ENCODE data around the gene ELMO3.

The ELMO3 gene, protein sequence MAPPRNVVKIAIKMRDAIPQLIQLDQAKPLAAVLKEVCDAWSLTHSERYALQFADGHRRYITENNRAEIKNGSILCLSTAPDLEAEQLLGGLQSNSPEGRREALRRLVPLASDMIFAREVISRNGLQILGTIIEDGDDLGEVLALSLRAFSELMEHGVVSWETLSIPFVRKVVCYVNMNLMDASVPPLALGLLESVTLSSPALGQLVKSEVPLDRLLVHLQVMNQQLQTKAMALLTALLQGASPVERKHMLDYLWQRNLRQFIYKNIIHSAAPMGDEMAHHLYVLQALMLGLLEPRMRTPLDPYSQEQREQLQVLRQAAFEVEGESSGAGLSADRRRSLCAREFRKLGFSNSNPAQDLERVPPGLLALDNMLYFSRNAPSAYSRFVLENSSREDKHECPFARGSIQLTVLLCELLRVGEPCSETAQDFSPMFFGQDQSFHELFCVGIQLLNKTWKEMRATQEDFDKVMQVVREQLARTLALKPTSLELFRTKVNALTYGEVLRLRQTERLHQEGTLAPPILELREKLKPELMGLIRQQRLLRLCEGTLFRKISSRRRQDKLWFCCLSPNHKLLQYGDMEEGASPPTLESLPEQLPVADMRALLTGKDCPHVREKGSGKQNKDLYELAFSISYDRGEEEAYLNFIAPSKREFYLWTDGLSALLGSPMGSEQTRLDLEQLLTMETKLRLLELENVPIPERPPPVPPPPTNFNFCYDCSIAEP

GRCh38 chr16:67199011-67199807 lies at the start of gene ELMO3:
Gene ELMO3 (plus strand): TSS chr16:67199131. CDS start chr16:67199327, 196 bp downstream.
- DNase-seq (ENCODE audit: low read depth): no peak

GRCh38 chr16:67149276-67150046 lies 49.5 kb upstream of the ELMO3 start:
- DNase-seq (ENCODE audit: low read depth): no peak

DNA sequence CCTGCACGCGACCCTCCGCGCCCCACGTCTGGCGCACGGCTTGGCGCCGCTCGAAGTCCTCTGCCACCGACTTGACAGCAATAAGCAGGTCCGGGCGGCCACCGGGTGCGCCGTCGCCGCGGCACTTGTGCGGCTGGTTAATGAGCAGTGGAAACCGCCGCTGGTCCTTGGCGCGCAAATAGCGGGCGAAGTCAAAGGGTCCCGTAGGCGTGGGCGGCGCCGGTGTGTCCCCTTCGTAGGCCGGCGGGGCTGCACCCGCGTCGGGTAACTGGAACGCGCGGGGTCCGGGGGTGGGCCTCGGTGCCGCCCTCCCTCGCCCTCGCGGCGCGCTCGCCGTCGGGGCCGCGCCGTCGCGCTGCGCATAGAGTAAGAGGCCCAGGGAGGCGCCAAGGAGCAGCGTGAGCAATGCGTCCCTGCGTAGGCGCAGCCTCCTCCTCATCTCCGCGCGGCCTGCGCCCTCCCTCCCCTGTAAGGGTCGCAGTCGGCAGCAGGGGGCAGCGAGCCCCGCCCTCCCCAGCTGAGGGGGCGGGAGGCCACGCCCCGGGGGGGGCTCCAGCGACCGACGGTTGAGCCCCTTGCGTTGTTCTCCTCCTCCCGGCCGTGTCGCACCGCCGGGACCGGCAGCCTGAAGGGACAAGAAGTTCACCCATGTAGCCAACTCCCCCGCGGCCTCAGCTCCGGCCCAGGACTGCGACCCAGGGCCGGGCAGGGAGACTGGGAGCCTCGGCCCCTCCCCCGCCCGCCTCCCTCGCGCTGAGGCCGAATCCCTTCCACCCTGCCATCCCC lies 48.7 kb upstream of the ELMO3 start:
- DNase-seq (ENCODE audit: low read depth): no peak

DNA sequence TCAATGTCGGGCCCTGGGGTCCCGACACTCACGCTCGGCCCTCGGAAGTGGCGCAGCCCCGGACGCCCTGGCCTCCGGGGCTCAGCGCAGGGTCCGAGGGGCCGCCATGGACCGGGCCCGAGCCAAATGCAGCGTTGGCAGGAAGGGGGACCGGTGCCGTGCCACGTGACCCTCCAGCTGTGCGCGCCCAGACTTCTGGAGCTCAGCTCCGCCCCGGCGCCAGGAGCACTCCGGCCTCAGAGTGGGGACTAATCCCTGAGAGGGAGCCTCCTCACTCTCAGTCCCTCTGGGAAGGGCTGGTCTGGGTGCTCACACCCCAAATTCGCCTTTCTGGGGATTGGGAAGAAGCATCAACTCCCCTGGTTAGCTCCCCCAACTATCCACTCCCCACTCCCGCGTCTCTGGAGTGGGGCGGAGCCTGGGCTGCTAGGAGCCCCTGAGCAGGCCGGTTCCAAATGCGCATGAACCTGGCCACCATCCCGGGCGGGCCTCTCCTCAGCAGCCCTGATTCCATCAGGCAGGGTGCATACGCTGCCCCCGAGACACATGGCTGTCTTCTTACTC lies 48.0 kb upstream of the ELMO3 start, which contains the start of gene B3GNT9:
TSS of gene B3GNT9 (minus strand) at position 166 of the 564 bp plus-strand sequence. CDS start 513 bp downstream, outside the sequence.
- peak; percentile 56 for DNase-seq (ENCODE audit: low read depth)

GRCh38 chr16:67151431-67152097 lies 47.4 kb upstream of the ELMO3 start:
- DNase-seq (ENCODE audit: low read depth): no peak

- no peak for DNase-seq (ENCODE audit: low read depth)
These were observed 44.2 kb upstream of the ELMO3 start for GRCh38 chr16:67154578-67155294.

- DNase-seq (ENCODE audit: low read depth): peak; percentile 40
These were observed 43.4 kb upstream of the ELMO3 start for GRCh38 chr16:67155295-67156142.

- DNase-seq (ENCODE audit: low read depth): no peak
These were observed 42.6 kb upstream of the ELMO3 start for GRCh38 chr16:67156143-67156844.

DNA sequence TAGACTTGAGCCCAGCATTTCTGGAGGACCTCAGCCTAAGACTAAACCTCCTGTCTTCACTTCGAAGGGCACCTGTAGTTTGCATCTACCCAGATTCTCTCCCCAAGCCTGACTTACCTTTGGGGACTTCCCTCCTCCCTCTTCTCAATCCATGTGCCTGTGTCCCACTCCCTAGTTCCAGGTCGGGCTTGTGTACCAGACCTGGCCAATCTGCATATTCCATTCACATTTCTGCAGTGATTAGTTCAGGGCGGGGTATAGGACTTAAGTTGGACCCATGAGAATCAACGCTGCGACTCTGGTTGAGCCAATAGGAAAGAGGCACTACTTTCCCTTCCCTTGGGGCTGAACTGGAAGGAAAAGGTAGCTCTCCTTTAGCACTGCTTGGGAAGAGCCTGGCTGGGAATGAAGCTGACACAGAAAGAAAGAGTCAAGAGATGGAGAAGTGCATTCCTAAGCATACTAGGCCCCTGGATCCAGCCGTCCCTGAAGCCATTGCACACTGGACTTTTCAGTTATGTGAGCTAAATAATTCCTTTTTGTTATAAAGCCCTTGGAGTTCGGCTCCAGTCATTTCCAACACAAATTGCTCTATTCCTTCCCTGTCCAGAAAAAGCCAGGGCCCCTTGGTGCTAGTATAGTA lies 41.7 kb upstream of the ELMO3 start:
- no peak for DNase-seq (ENCODE audit: low read depth)

DNA sequence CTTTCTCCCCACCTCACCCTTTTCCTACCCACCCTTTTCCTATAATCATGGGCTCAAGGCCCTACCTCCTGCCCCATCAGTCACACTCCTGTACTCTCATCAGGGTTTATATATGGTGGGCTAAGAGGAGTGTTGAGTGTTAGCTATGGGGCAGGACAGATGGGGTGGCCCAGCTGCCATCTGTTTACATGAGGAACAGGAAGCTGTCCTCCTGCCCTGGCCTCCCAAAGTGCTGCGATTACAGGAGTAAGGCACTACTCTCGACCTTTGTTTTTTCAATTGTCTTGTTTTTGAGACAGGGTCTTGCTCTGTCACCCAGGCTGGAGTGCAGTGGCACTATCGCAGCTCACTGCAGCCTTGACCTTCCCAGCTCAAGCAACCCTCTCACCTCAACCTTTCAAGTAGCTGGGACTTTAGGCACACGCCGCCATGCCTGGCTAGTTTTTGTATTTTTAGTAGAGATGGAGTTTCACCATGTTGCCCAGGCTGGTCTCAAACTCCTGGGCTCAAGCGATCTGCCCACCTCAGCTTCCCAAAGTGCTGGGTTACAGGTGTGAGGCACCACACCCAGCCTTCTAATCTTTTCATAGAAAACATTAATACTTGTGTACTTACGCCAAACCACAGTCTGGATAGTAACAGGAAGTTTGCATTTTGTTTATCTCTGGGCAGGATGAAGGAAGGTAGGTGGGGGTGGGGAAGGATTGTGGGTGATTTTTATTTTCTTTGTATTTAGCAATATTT lies 40.9 kb upstream of the ELMO3 start:
- DNase-seq (ENCODE audit: low read depth): no peak

DNA sequence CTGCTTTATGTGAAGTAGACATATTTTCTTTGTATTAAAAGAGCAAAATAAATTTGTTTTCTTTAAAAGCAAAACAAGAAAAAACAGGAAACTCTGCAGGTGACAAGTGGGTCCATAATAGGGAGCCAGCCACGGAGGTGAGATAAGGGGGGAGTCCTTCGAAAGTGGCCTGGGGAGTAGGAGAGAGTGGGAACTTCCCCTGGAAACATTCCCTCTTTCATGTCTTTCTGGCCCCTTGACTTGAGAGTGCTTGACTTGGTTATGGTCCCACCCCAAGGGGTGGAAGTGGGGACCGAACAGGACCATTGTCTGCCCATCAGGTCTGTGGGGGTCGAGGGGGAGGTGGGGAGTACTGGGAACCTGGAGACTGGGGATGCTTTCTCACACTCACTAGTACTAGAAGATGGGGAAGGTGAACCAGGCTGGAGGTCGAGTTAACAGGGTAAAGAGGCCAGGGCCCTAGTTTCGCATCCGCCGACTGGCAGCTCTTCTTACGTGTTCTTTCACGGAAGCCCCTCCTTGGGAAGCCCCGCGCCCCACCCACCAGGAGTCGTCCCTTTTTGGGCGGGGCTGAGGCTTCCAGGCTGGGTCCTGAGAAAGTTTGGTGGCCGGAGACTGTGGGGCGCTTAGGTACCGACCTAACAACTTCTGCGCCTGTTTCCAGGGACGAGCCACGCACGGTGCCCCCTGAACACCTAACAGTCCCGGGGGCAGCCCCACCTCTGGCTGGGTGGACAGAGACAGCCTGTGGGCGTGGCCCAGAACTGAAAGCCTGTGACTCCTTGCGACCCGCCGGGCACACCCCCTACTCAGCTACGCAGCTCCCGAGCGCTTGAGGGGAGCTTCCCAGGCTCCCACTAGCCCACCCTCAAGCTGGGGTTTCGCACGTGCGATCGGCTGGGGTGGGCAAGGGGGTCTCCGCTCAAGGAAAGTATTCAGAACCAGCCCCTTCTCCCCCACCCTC lies 40.0 kb upstream of the ELMO3 start:
- no peak for DNase-seq (ENCODE audit: low read depth)

- DNase-seq (ENCODE audit: low read depth): no peak
These were observed 37.3 kb upstream of the ELMO3 start for GRCh38 chr16:67161595-67162058.

DNA sequence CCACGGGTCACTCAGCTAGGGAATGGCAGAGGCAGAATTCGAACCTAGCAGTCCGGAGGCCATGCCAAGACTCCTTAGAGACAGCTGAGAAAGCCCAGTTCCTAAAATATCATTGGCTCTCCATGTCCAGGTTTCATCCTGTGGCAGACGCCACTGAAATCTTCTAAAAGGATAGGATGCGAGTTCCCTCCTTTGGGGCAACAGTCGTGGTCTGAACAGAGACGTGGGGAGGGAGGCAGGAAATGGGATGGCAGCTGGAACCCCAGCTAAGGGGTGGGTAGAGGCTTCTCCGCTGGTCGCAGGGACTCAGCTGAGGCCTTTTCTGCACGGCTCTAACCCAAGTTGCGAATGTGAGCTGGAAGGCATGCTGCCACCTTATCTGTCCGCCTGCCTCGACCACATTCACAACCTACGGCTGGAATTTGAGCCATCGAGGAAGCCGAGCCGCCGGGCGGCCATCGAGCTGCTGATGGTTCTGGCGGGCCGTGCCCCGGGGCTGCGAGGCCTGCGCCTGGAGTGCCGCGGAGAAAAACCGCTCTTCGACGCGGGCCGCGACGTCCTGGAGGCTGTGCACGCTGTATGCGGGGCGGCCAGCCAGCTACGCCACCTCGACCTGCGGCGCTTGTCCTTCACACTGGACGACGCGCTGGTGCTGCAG lies 36.3 kb upstream of the ELMO3 start:
- no peak for DNase-seq (ENCODE audit: low read depth)

DNA sequence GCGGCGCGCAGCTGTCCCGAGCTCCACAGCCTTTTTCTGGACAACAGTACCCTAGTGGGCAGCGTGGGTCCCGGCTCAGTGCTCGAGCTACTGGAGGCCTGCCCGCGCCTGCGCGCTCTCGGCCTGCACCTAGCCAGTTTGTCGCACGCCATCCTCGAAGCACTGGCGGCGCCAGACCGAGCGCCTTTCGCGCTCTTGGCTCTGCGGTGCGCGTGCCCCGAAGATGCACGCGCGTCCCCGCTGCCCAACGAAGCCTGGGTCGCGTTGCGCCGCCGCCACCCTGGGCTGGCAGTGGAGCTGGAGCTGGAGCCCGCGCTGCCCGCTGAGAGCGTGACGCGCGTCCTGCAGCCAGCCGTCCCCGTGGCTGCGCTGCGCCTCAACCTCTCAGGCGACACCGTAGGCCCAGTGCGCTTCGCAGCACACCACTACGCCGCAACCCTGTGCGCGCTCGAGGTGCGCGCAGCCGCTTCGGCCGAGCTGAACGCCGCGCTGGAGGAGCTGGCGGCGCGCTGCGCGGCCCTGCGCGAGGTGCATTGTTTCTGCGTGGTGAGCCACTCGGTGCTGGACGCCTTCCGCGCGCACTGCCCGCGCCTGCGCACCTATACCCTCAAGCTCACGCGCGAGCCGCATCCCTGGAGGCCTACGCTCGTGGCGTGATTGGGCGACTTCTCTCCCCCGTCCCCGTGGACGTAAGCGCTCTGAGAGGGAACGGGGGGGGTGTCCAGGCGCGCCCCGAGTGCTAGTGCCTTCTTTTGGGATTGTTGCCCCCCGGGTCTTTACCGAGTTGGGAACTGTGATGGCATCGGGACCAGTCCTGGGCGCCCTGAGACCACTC lies 35.5 kb upstream of the ELMO3 start:
- no peak for DNase-seq (ENCODE audit: low read depth)

All from GM04504 (cell line).